EL (cell line): ENCODE measurements around the gene VPS54.
A peak's percentile ranks its signal among the peaks of the same experiment; 100 is the strongest.
"Not testable (repeated sequence)": the region's sequence is repeated elsewhere in the genome, so short reads cannot be mapped to it uniquely, and the experiment has no call there.

ENCODE experiments used
- DNase-seq: peaks from one replicate; pipeline ENCODE4 v3.0.0-alpha.2; 2016

The VPS54 gene

DNA sequence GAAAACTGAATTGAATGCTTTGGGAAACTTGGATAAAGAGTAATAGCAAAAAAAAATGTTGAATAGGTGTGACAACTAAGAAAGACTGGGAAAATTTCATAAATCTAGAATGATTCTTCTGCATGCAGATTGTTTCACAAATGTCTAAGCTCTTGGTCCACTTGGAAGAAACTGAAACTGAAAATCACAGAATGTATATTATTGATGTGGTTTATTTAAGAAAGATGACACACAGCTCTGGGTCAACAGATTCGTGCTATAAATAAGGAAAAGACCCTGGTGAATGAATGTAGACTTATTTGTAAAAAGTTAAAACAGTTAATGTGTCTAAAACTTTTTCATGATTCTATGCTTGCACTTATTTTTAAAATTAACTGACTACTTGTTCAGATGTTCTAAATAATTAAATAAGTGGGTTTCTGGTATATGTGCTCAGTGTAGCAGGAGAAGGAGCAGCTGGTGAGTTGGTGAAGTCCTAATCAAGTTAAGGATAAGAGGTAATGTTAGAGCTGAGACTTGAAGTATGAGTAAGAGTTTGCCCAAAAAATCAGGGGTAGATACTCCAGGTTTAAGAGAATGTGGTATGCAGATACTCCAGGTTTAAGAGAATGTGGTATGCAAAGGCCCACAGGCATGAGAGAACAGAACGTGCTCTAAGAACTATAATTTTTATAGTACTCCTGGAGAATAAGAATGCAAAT, 153.1 kb downstream of the VPS54 start:
- DNase-seq = no peak

- no peak for DNase-seq
Measured at GRCh38 chr2:63865159-63865799, 153.9 kb downstream of the VPS54 start.

DNA sequence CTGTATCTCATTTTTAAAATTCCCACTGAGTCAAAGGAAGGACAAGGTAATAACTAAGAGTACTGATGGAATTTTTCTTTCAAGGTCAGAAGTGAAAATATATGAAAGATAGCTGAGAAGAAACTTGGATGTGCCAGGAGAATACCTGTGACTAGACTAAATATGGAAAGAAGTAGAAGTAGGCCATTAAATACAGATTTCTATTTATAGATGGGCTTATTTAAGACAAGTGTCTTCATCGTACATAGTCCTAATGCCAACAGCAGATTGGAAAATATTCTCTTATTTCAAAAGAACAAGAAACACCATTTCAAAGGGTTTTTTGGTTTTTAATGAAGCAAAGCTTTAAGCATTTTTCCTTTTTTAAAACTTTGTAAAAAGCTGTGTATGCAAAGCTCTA, 155.5 kb downstream of the VPS54 start:
- no peak for DNase-seq

DNA sequence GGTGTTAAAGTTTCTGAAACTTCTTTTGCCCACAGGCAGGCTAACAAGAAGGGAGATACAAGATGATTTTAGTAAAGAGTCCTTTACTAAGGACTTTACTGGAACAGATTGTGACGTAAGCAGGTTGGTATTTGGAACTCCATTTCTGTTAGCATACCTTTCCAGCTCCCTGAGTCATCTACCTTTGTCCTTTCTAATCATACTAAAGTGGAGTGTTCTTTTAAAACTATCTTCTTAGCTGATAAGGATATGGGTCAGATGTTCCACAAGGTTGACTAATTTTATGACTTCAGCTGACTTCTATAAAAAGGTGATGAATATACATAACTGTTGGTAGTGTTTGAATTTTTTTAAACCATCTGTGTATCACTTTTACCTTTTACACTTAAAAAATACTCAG, 156.4 kb downstream of the VPS54 start:
- peak; percentile 26 for DNase-seq

GRCh38 chr2:63861220-63861822, 157.9 kb downstream of the VPS54 start:
- peak; percentile 47 for DNase-seq

DNA sequence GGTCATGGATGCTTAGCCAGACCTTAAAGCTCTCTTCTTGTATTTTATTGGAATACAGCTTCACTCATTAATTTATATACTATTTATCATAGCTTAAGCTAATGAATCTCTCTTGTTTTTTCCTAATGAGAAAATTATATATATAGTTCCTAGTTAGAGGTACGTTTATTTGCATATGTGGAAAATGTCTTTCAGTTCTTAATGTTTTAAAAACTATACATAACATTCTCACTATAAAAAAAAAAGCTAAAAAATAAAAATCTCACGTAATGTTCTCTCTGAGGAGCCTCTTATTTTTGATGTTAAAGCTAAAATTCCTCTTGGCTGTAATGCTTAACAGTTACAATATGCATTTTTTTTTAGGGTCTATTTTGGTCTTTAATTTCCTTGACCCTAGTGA, 160.9 kb downstream of the VPS54 start:
- DNase-seq = no peak

- DNase-seq = no peak
Measured at GRCh38 chr2:63856303-63856603, 163.0 kb downstream of the VPS54 start.

DNA sequence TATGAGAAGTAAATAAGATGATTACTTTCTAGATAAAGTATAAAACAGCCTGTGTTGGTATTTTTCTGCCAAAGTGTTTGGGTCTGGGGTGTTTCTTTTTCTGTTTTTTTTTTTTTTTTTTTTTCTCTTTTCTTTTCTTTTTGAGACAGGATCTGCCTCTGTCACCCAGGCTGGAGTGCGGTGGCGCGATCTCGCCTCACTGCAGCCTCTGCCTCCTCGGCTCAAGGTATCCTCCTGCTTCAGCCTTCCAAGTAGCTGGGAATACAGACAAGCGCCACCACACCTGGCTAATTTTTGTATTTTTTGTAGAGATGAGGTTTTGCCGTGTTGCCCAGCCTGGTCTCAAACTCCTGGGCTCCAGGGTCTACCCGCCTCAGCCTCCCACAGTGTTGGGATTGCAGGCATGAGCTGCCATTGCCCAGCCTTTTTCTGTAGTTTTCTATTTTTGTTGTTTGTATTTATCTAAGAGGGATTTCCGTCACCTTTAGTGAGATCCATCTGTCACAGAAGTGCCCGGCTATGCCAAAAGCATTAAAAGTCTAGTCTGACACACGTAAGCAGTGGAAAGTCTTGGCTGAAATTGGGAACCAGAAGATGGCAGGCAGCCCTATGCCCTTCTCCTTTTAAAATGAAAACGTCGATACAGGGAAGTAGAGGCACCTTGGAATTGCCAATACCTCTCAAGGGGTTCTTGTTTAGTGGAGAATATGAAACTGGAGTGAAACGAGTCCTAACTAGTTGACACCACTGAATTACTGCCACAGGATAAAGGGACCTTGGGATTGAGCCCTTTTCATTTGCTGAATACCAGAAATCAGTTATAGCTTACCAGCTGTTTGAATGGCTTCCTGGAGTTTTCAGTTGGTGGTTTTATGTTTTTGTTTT, 163.6 kb downstream of the VPS54 start:
- DNase-seq = no peak

- no peak for DNase-seq
Measured at GRCh38 chr2:63853527-63854310, 165.5 kb downstream of the VPS54 start.

GRCh38 chr2:63851691-63852311, 167.4 kb downstream of the VPS54 start:
- no peak for DNase-seq

DNA sequence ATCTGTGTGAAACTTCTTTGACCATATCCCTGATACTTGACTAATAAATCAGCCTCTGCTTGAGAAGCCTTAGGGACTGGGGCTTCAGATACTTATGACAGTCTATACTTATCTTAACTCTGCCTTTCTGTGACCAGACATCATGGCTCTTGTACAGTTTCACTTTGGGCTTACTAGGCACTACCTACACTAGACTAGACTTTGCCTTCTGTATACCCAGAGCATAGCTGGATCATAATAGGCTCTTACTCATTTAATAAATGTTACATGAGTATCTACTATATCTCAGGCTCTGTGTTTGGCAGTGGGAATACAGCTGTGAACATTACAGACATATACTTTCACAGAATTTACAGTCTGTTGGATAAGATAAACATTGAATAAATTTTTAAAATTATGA, 168.6 kb downstream of the VPS54 start:
- DNase-seq = no peak

DNA sequence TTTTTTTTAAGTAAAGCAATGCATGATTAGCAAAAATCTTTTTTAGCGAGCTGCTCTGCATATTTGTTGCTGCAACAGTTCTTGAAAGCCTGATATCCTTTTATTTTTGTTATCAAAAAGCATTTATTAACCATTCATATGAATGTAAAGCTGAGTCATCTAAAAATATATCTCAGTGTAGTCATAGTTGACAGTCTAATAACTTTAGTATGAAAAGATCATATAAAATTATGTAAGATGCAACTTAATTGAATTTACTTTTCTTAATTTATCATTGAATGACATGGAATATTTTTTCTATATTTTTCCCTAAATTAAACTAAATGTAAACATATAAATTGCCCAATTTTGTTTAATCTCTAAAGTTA, 169.0 kb downstream of the VPS54 start:
- DNase-seq = no peak

GRCh38 chr2:63849381-63850203, 169.6 kb downstream of the VPS54 start:
- DNase-seq = peak; percentile 58

DNA sequence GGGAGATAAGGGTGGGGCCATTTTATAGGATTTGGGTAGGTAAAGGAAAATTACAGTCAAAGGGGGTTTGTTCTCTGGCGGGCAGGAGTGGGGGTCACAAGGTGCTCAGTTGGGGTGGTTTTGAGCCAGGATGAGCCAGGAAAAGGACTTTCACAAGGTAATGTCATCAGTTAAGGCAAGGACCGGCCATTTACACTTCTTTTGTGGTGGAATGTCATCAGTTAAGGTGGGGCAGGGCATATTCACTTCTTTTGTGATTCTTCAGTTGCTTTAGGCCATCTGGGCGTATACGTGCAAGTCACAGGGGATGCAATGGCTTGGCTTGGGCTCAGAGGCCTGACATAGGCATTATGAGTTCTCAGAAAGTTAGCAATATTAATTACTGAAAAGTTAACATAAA, 171.7 kb downstream of the VPS54 start:
- not testable (repeated sequence) for DNase-seq

DNA sequence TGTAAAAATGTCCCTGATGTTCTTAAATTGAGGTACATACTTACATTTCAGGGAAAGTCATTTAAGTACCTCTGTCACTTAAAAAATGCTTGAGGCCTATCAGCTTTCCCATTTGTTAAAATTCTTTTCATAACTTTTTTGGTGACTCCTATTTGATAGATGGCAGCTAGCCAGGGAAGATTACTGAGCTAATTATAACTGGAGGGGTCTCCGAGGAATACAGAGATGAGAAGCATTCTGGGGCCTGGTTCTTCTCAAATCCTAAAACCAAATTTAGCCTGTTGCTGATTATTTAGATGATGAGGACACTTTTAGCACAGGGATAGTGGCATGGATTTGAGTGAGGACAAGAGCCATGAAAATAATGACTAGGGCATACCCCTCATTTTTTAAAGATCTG, 172.7 kb downstream of the VPS54 start:
- DNase-seq = no peak

GRCh38 chr2:63845866-63846265, 173.4 kb downstream of the VPS54 start:
- DNase-seq = no peak

DNA sequence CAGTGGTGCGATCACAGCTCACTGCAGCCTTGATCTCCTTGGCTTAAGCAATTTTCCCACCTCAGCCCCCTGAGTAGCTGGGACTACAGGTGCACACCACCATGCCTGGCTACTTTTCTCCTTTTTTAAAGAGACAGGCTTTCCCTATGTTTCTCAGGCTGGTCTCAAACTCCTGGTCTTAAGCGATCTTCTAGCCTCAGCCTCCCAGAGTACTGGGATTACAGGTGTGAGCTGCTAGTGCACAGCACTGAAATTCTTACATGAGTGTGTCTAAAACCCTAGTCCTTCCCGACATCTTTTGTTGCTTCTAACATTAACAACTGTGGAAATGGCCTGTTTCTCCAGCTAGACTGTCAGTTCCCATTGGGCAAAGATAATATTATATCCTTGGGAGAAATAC, 174.6 kb downstream of the VPS54 start:
- DNase-seq = no peak

DNA sequence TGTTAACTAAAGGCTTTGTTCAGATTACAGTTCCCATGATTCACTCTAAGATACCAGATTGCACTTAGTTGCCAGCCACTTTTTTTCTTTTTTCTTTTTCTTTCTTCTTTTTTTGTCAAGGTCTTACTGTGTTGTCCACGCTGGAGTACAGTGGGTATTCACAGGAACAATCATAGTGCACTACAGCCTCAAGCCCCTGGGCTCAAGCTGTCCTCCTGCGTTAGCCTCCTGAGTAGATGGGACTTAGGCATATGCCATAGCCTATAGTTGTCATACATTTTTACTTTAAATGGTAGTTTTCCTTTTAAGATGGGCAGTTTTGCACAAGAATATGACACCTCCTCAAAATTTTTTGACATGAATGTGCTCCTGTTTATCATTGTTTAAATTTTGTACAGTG, 175.4 kb downstream of the VPS54 start:
- DNase-seq = no peak

GRCh38 chr2:63843093-63843492, 176.1 kb downstream of the VPS54 start:
- DNase-seq = no peak

DNA sequence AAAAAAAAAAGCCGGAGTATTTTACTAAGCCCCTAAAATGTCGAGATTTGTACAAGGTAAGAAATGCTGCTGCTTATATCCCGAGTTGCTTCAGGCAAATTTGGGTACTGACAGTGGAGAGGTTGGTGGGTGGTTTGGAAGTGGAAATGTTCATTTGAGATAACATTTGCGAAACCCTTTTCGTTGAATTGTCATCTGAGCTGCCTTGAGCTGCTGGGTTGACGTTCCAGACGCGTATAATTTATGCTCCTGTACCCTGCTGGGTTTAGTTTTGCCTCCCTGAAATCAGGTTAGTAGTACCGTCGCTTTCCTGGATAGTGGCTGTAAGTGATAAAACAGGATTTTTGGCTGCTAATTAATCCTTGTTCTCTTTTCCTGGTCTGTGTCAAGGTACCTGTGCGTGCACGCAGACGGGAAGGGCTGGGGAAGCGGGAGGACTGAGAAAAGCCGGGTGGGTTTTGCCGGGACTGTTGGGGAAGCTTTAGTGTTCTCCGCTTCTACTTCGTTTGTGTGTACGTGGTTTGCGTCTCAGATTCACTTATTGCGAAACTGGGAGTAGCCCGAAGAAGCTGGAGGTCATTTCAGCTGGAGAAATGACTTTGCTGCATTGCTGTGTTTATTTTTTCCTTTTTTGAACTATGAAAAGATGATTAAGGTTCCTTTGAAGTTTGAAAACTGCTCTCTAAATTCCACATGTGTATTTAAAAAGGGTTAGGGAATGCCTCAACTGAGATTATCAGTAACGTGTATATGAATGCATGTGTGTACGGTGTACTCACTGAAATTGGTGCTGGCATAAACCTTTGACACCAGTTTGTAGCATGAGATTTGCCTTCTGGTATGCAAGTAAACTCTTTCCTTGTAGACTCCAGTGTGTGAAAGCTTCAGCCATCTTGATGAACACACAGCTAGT, 176.8 kb downstream of the VPS54 start:
- DNase-seq = peak; percentile 72
